ENCODE results near the gene SDK1. TPM values are rescaled to one million over a fixed set of nuclear protein-coding genes. Genes with fewer than 3 reads are reported as not detected.

SDK1 gene
- total and polyA plus RNA-seq, 11 donors, result 2.2 to 5.8 (median 3.4) TPM

GRCh38 chr7:3780525-3780924, 479.5 kb downstream of the SDK1 start:
- H3K9me3 ChIP-seq, result peaks cover 0 to 41% (median 15%) of the 10 kb centered on the region in 12 donors
- no peak for DNase-seq
- no peak overlapping the region for H3K27ac ChIP-seq
- TF ChIP-seq CTCF (IDR thresholded peaks at IDR 0.05) (no peak), POLR2A (IDR thresholded peaks at IDR 0.05) (no peak)
- intact Hi-C loops (cut with DNase I), result no loop called here
- 75 to 83% (median 81%) methylated on average over 2 of the region's 2 CpGs for WGBS, 4 donors
- H3K36me3 ChIP-seq, result no peaks in the 10 kb centered on the region
- no peaks in the 10 kb centered on the region for H3K27me3 ChIP-seq
- H3K4me1 ChIP-seq, result no peaks in the 10 kb centered on the region
- no peak overlapping the region for H3K4me3 ChIP-seq
- ATAC-seq, result no peak

GRCh38 chr7:3781607-3782006, 480.6 kb downstream of the SDK1 start:
- intact Hi-C loops (cut with DNase I), result no loop called here
- ATAC-seq (no peak), DNase-seq (no peak)
- no peak for TF ChIP-seq CTCF (IDR thresholded peaks at IDR 0.05)
- TF ChIP-seq POLR2A (IDR thresholded peaks at IDR 0.05), result no peak
- Histone ChIP-seq H3K27ac (no peak overlapping the region), H3K4me1 (no peaks in the 10 kb centered on the region), H3K9me3 (peaks cover 0 to 41% (median 15%) of the 10 kb centered on the region in 12 donors), H3K27me3 (no peaks in the 10 kb centered on the region), H3K36me3 (no peaks in the 10 kb centered on the region), H3K4me3 (no peak overlapping the region)
- 79 to 95% (median 84%) methylated on average over 1 of the region's 1 CpG for WGBS, 4 donors

- 48 to 66% (median 55%) methylated on average over 12 to 15 of the region's 15 CpGs for WGBS, 4 donors
- DNase-seq (no peak), ATAC-seq (no peak)
- Histone ChIP-seq H3K9me3 (peaks cover 0 to 12% (median 0%) of the 10 kb centered on the region in 12 donors), H3K36me3 (no peaks in the 10 kb centered on the region), H3K4me1 (no peaks in the 10 kb centered on the region), H3K27me3 (peaks cover 0 to 16% (median 0%) of the 10 kb centered on the region in 9 donors), H3K4me3 (no peak overlapping the region), H3K27ac (no peak overlapping the region)
- no peak for TF ChIP-seq POLR2A (IDR thresholded peaks at IDR 0.05)
- TF ChIP-seq CTCF (IDR thresholded peaks at IDR 0.05), result no peak
- intact Hi-C loops (cut with DNase I), result no loop called here
Observed at GRCh38 chr7:3787717-3788264, 486.7 kb downstream of the SDK1 start.

- intact Hi-C loops (cut with DNase I), result no loop called here
- Histone ChIP-seq H3K4me1 (no peaks in the 10 kb centered on the region), H3K27ac (no peak overlapping the region), H3K4me3 (no peak overlapping the region), H3K9me3 (no peaks in the 10 kb centered on the region), H3K36me3 (no peaks in the 10 kb centered on the region), H3K27me3 (peaks cover 0 to 16% (median 0%) of the 10 kb centered on the region in 9 donors)
- DNase-seq, result no peak
- whole genome bisulfite sequencing, 4 donors, result 87 to 94% (median 90%) methylated on average over 2 of the region's 2 CpGs
- ATAC-seq, result no peak
- TF ChIP-seq CTCF (IDR thresholded peaks at IDR 0.05), result no peak
- TF ChIP-seq POLR2A (IDR thresholded peaks at IDR 0.05), result no peak
Observed at GRCh38 chr7:3790803-3791202, 489.8 kb downstream of the SDK1 start.
